Smooth muscle cell (in vitro differentiated cells): Measurements from ENCODE around the gene TTC34. TPM values are rescaled to one million over a fixed set of nuclear protein-coding genes. Genes with fewer than 3 reads are reported as not detected.

ENCODE experiments used
- DNase-seq: peaks from one replicate; lab custom pipeline; 2025; ENCODE audit not compliant: unreplicated experiment; lab: John Stamatoyannopoulos, UW
- H2AFZ ChIP-seq: fragments of 200-600 bp; sonication (generic); 2 replicates; pipeline ENCODE4 v1.6.0; 2016; ENCODE audit warnings: antibody characterized with exemption, low read depth, mild to moderate bottlenecking
- H3F3A ChIP-seq: fragments of 200-600 bp; sonication (generic); 2 replicates; pipeline ENCODE4 v1.6.0; 2017; ENCODE audit warnings: antibody characterized with exemption, low read depth
- H3K27ac ChIP-seq: fragments of 200-600 bp; sonication (generic); 2 replicates; pipeline ENCODE4 v1.5.1; 2016; ENCODE audit warnings: low read depth, mild to moderate bottlenecking
- H3K27me3 ChIP-seq: fragments of 200-600 bp; sonication (generic); 2 replicates; pipeline ENCODE4 v1.6.1; 2016; ENCODE audit warnings: low read depth, mild to moderate bottlenecking
- H3K36me3 ChIP-seq: fragments of 200-600 bp; sonication (generic); 2 replicates; pipeline ENCODE4 v1.5.1; 2016; ENCODE audit warnings: low read depth
- H3K4me1 ChIP-seq: fragments of 200-600 bp; sonication (generic); 2 replicates; pipeline ENCODE4 v1.5.1; 2016; ENCODE audit warnings: low read depth
- H3K4me2 ChIP-seq: fragments of 200-600 bp; sonication (generic); 2 replicates; pipeline ENCODE4 v1.6.0; 2016; ENCODE audit warnings: mild to moderate bottlenecking
- H3K4me3 ChIP-seq: fragments of 200-600 bp; sonication (generic); 2 replicates; pipeline ENCODE4 v1.5.1; 2016; ENCODE audit warnings: mild to moderate bottlenecking
- H3K79me2 ChIP-seq: fragments of 200-600 bp; sonication (generic); 2 replicates; pipeline ENCODE4 v1.6.0; 2016; ENCODE audit warnings: low read depth, mild to moderate bottlenecking
- H3K9ac ChIP-seq: fragments of 200-600 bp; sonication (generic); 2 replicates; pipeline ENCODE4 v1.6.0; 2016; ENCODE audit warnings: low read depth
- H3K9me3 ChIP-seq: fragments of 200-600 bp; sonication (generic); replicated peaks from 2 replicates; pipeline ENCODE4 v1.5.1; 2016; ENCODE audit warnings: low read depth
- H4K20me1 ChIP-seq: fragments of 200-600 bp; sonication (generic); 2 replicates; pipeline ENCODE4 v1.6.0; 2016; ENCODE audit warnings: low read depth
- CTCF ChIP-seq: fragments of 200-600 bp; sonication (generic); IDR thresholded peaks from 2 replicates; pipeline ENCODE4 v1.5.1; 2017; ENCODE audit warnings: borderline replicate concordance, mild to moderate bottlenecking, antibody characterized with exemption; ENCODE audit not compliant: insufficient read depth, poor library complexity, severe bottlenecking
- WGBS: methylation state at CpG from one replicate; pipeline ENCODE4 v1.1.7; 2016; ENCODE audit warnings: low lambda C conversion rate; 5-methylcytosine and 5-hydroxymethylcytosine counted together
- polyA plus RNA-seq: library from polyadenylated mRNA; unstranded; fragments of >200 nt; fragmentation: Nextera tagmentation; extraction: Ambion mirVana; gene quantifications from 2 replicates; pipeline ENCODE4 v1.2.1, GENCODE V29; 2016
- total RNA-seq: library from RNA; depleted of rRNA; stranded (reverse); fragments of >200 nt; gene quantifications from 2 replicates; pipeline ENCODE4 v1.2.3, GENCODE V29; 2014

Gene TTC34
- total and polyA plus RNA-seq, 2 experiments from 2014 or later = 0.01 to 0.04 TPM

GRCh38 chr1:2819429-2819828, 17.9 kb upstream of the TTC34 start:
- no peak overlapping the region for H3K4me2 ChIP-seq
- no peaks in the 10 kb centered on the region for H3K36me3 ChIP-seq
- no peak overlapping the region for H3K27ac ChIP-seq
- H3K27me3 ChIP-seq = no peaks in the 10 kb centered on the region
- WGBS = 84% methylated on average over 5 of the region's 5 CpGs
- no peaks in the 10 kb centered on the region for H3K79me2 ChIP-seq
- DNase-seq = no peak
- no peak overlapping the region for H3K4me3 ChIP-seq
- peaks cover 5% of the 10 kb centered on the region for H3K9me3 ChIP-seq
- H3F3A ChIP-seq = no peaks in the 10 kb centered on the region
- H3K9ac ChIP-seq = no peak overlapping the region
- no peaks in the 10 kb centered on the region for H3K4me1 ChIP-seq
- no peak overlapping the region for H2AFZ ChIP-seq
- TF ChIP-seq CTCF = no peak
- no peaks in the 10 kb centered on the region for H4K20me1 ChIP-seq

- WGBS = 84% methylated on average over 11 of the region's 11 CpGs
- Histone ChIP-seq H3K36me3 (no peaks in the 10 kb centered on the region), H3K27ac (no peak overlapping the region), H3K27me3 (no peaks in the 10 kb centered on the region), H3K4me3 (no peak overlapping the region), H3K4me1 (no peaks in the 10 kb centered on the region), H3K9ac (no peak overlapping the region), H3F3A (no peaks in the 10 kb centered on the region), H3K79me2 (no peaks in the 10 kb centered on the region), H3K9me3 (no peaks in the 10 kb centered on the region), H4K20me1 (no peaks in the 10 kb centered on the region), H2AFZ (no peak overlapping the region), H3K4me2 (no peak overlapping the region)
- no peak for TF ChIP-seq CTCF
- no peak for DNase-seq
These were observed 16.5 kb upstream of the TTC34 start for GRCh38 chr1:2817784-2818564.

- Histone ChIP-seq H3F3A (no peaks in the 10 kb centered on the region), H3K9ac (no peak overlapping the region), H3K36me3 (no peaks in the 10 kb centered on the region), H4K20me1 (no peaks in the 10 kb centered on the region), H3K27me3 (no peaks in the 10 kb centered on the region), H3K9me3 (no peaks in the 10 kb centered on the region), H3K27ac (no peak overlapping the region), H3K4me3 (no peak overlapping the region), H3K4me2 (no peak overlapping the region), H3K79me2 (no peaks in the 10 kb centered on the region), H3K4me1 (no peaks in the 10 kb centered on the region), H2AFZ (no peak overlapping the region)
- 87% methylated on average over 15 of the region's 15 CpGs for WGBS
- no peak for TF ChIP-seq CTCF
- no peak for DNase-seq
These were observed 15.3 kb upstream of the TTC34 start for GRCh38 chr1:2816786-2817185.

GRCh38 chr1:2815551-2815950, 14.1 kb upstream of the TTC34 start:
- 86% methylated on average over 15 of the region's 15 CpGs for WGBS

More at GRCh38 chr1:2815551-2815950, 14.1 kb upstream of the TTC34 start:
- H3F3A ChIP-seq = no peaks in the 10 kb centered on the region
- no peak for TF ChIP-seq CTCF
- H3K9ac ChIP-seq = no peak overlapping the region
- no peaks in the 10 kb centered on the region for H4K20me1 ChIP-seq
- no peak overlapping the region for H3K4me2 ChIP-seq
- H3K9me3 ChIP-seq = no peaks in the 10 kb centered on the region
- no peak overlapping the region for H2AFZ ChIP-seq
- no peak overlapping the region for H3K4me3 ChIP-seq
- no peaks in the 10 kb centered on the region for H3K4me1 ChIP-seq
- H3K27ac ChIP-seq = no peak overlapping the region
- no peaks in the 10 kb centered on the region for H3K79me2 ChIP-seq
- no peak for DNase-seq
- H3K27me3 ChIP-seq = no peaks in the 10 kb centered on the region
- no peaks in the 10 kb centered on the region for H3K36me3 ChIP-seq
